ENCODE data around the gene PPP4R2.
A peak's percentile ranks its signal among the peaks of the same experiment; 100 is the strongest.

Gene PPP4R2

GRCh38 chr3:73080216-73080966 lies 83.8 kb downstream of the PPP4R2 start:
- DNase-seq (ENCODE audit: low read depth), result no peak
- no peak for TF ChIP-seq CTCF (IDR thresholded peaks at IDR 0.05; ENCODE audit: low read depth, low read length, missing control alignments)
- in situ Hi-C loops (cut with HindIII; ENCODE audit: low sequenced_read_pairs), result no loop called here
- no peak overlapping the region for H3K4me3 ChIP-seq (ENCODE audit: low read depth, low read length)

GRCh38 chr3:73081140-73081539 lies 84.5 kb downstream of the PPP4R2 start:
- DNase-seq (ENCODE audit: low read depth), result no peak
- H3K4me3 ChIP-seq (ENCODE audit: low read depth, low read length), result no peak overlapping the region
- in situ Hi-C loops (cut with HindIII; ENCODE audit: low sequenced_read_pairs), result no loop called here
- TF ChIP-seq CTCF (IDR thresholded peaks at IDR 0.05; ENCODE audit: low read depth, low read length, missing control alignments), result no peak

- DNase-seq (ENCODE audit: low read depth), result no peak
- H3K4me3 ChIP-seq (ENCODE audit: low read depth, low read length), result no peak overlapping the region
- in situ Hi-C loops (cut with HindIII; ENCODE audit: low sequenced_read_pairs), result no loop called here
- TF ChIP-seq CTCF (IDR thresholded peaks at IDR 0.05; ENCODE audit: low read depth, low read length, missing control alignments), result no peak
These were observed 87.6 kb downstream of the PPP4R2 start for GRCh38 chr3:73084170-73084569.

GRCh38 chr3:73086071-73086494 lies 89.5 kb downstream of the PPP4R2 start:
- peak; percentile 61 for TF ChIP-seq CTCF (IDR thresholded peaks at IDR 0.05; ENCODE audit: low read depth, low read length, missing control alignments)
- DNase-seq (ENCODE audit: low read depth), result peak; percentile 8
- in situ Hi-C loops (cut with HindIII; ENCODE audit: low sequenced_read_pairs), result no loop called here
- no peak overlapping the region for H3K4me3 ChIP-seq (ENCODE audit: low read depth, low read length)

- peak; percentile 7 for TF ChIP-seq CTCF (IDR thresholded peaks at IDR 0.05; ENCODE audit: low read depth, low read length, missing control alignments)
- in situ Hi-C loops (cut with HindIII; ENCODE audit: low sequenced_read_pairs), result loop anchor here (10.0 kb wide), 1 partner anchor 401 kb away; no protein-coding TSS in a partner anchor
- no peak overlapping the region for H3K4me3 ChIP-seq (ENCODE audit: low read depth, low read length)
- DNase-seq (ENCODE audit: low read depth), result no peak
These were observed 97.5 kb downstream of the PPP4R2 start for GRCh38 chr3:73094129-73094528.

- no peak for DNase-seq (ENCODE audit: low read depth)
- in situ Hi-C loops (cut with HindIII; ENCODE audit: low sequenced_read_pairs), result loop anchor here (10.0 kb wide), 1 partner anchor 400 kb away; no protein-coding TSS in a partner anchor
- TF ChIP-seq CTCF (IDR thresholded peaks at IDR 0.05; ENCODE audit: low read depth, low read length, missing control alignments), result no peak
- H3K4me3 ChIP-seq (ENCODE audit: low read depth, low read length), result no peak overlapping the region
These were observed 98.3 kb downstream of the PPP4R2 start for GRCh38 chr3:73094951-73095350.
